ENCODE results near the gene HMX2. TPM values are rescaled to one million over a fixed set of nuclear protein-coding genes. Genes with fewer than 3 reads are reported as not detected.

Gene HMX2
- not detected in 2 replicates for total RNA-seq (2014; rRNA removed; shearing (Covaris generic))
- polyA plus RNA-seq (2016; fragmentation: Nextera tagmentation; extraction: Ambion mirVana), result not detected in 2 replicates

DNA sequence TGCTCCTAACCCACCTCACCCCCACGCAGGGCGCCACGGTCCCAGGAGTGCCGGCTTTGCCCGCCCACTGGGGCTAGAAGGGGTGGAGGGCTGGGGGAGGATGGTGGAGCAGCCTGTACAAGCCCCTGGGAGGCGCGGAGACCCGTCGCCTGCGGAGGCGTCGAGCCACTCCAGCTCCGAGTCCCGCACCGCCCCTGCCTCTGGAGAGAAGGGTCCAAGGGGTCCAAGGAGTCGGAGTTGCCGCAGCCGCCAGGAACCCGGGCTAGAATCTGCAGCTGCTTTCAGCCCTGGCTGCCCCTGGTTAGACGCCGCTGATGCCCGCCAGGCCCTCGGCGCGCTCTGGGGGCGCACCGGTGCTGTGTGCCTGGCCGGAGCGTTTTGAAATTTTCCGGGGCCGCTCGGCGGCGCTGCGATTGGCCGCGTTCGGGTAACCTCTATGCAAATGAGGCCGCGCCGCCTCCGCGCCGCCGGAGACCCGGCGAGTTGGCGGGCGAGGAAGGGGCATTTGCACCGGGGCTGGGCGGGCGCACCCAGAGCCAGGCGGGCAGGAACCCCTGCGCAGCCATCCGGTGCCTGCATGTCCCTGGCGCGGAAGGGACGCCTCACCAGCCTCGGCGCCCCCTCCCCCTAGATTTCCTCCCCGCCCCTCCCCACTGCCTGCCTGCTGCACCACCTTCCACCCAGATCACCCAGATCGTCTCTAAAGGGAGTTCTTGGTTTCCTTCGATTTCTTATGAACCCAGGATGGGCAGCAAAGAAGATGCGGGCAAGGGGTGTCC, at the start of gene HMX2:
Gene HMX2 (plus strand): TSS at position 502 of the 779 bp plus-strand sequence. CDS start 243 bp downstream, at position 745.
- Histone ChIP-seq H3K9me3 (ENCODE audit: low read depth) (no peaks in the 10 kb centered on the region), H3K27me3 (replicated peaks; ENCODE audit: insufficient read depth) (peaks cover 99% of the 10 kb centered on the region), H3K4me1 (ENCODE audit: insufficient read depth) (no peaks in the 10 kb centered on the region), H4K20me1 (ENCODE audit: insufficient read depth) (no peaks in the 10 kb centered on the region), H2AFZ (no peak within 1 kb of the TSS), H3K9me2 (ENCODE audit: insufficient read depth) (no peaks in the 10 kb centered on the region), H3K4me3 (no peak within 1 kb of the TSS), H3K79me2 (ENCODE audit: insufficient read depth) (no peaks in the 10 kb centered on the region), H3K36me3 (ENCODE audit: low read depth) (no peaks in the 10 kb centered on the region), H3K4me2 (ENCODE audit: unreplicated experiment) (no peak within 1 kb of the TSS), H3F3A (ENCODE audit: insufficient read depth) (no peaks in the 10 kb centered on the region), H3K27ac (no peak within 1 kb of the TSS), H3K9ac (no peak within 1 kb of the TSS)
- in situ Hi-C loops (cut with MboI), result loop anchor here (25.0 kb wide), 1 partner anchor 814 kb away; no protein-coding TSS in a partner anchor
- TF ChIP-seq EZH2phosphoT487 (IDR thresholded peaks at IDR 0.05; ENCODE audit: insufficient read depth, low read depth) (no peak; the same call in 1 of the 2 replicates), EZH2 (IDR thresholded peaks at IDR 0.05; ENCODE audit: insufficient read depth, poor library complexity, severe bottlenecking) (no peak)
- DNase-seq, result no peak
- WGBS, 2 experiments (ENCODE audit: low coverage in 1 of 2, low lambda C conversion rate in 2 of 2, missing lambda C conversion rate in 2 of 2), result 1 to 4% methylated on average over 41 to 54 of the region's 64 CpGs

GRCh38 chr10:123100030-123100762, 47.7 kb upstream of the HMX2 start:
- in situ Hi-C loops (cut with MboI), result no loop called here
- Histone ChIP-seq H3K27me3 (replicated peaks; ENCODE audit: insufficient read depth) (no peaks in the 10 kb centered on the region), H3K4me3 (no peak overlapping the region), H3K9me3 (ENCODE audit: low read depth) (no peaks in the 10 kb centered on the region), H2AFZ (no peak overlapping the region), H3F3A (ENCODE audit: insufficient read depth) (no peaks in the 10 kb centered on the region), H3K36me3 (ENCODE audit: low read depth) (no peaks in the 10 kb centered on the region), H3K4me1 (ENCODE audit: insufficient read depth) (no peaks in the 10 kb centered on the region), H3K79me2 (ENCODE audit: insufficient read depth) (no peaks in the 10 kb centered on the region), H3K27ac (no peak overlapping the region), H3K4me2 (ENCODE audit: unreplicated experiment) (no peak overlapping the region), H3K9me2 (ENCODE audit: insufficient read depth) (no peaks in the 10 kb centered on the region), H4K20me1 (ENCODE audit: insufficient read depth) (no peaks in the 10 kb centered on the region), H3K9ac (no peak overlapping the region)
- WGBS, 2 experiments (ENCODE audit: low coverage in 1 of 2, low lambda C conversion rate in 2 of 2, missing lambda C conversion rate in 2 of 2), result 43 to 49% methylated on average over 7 of the region's 7 CpGs
- peak; percentile 4 for DNase-seq
- TF ChIP-seq EZH2 (IDR thresholded peaks at IDR 0.05; ENCODE audit: insufficient read depth, poor library complexity, severe bottlenecking) (no peak), EZH2phosphoT487 (IDR thresholded peaks at IDR 0.05; ENCODE audit: insufficient read depth, low read depth) (no peak)

DNA sequence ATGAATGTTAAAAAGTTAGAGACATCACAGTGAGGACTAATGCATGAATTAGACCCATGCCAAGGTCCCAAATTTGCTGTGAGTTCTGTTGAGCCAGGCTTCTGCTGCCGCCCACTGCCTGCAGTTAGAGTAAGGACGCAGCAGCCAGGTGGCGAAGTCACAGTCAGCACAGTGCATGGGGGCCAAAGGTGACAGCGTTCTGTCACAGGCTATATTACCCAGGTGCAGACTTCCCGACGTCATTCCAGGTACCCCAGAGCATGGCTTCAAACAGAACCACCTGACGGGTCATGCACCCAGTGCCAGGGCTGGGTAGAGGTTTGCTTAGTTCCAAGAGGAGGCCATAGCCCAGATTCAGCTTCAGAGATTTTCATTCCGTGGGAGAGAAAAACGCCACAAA, 46.1 kb upstream of the HMX2 start:
- Histone ChIP-seq H3K79me2 (ENCODE audit: insufficient read depth) (no peaks in the 10 kb centered on the region), H3K4me3 (no peak overlapping the region), H3K4me2 (ENCODE audit: unreplicated experiment) (no peak overlapping the region), H4K20me1 (ENCODE audit: insufficient read depth) (no peaks in the 10 kb centered on the region), H3K4me1 (ENCODE audit: insufficient read depth) (no peaks in the 10 kb centered on the region), H3K9me3 (ENCODE audit: low read depth) (no peaks in the 10 kb centered on the region), H3K36me3 (ENCODE audit: low read depth) (no peaks in the 10 kb centered on the region), H3K27ac (no peak overlapping the region), H3K9me2 (ENCODE audit: insufficient read depth) (no peaks in the 10 kb centered on the region), H3K27me3 (replicated peaks; ENCODE audit: insufficient read depth) (peaks cover 5% of the 10 kb centered on the region; the same call in 1 of the 2 replicates), H3K9ac (no peak overlapping the region), H2AFZ (no peak overlapping the region), H3F3A (ENCODE audit: insufficient read depth) (no peaks in the 10 kb centered on the region)
- no peak for DNase-seq
- WGBS, 2 experiments (ENCODE audit: low coverage in 1 of 2, low lambda C conversion rate in 2 of 2, missing lambda C conversion rate in 2 of 2), result 31 to 32% methylated on average over 9 of the region's 9 CpGs
- TF ChIP-seq EZH2phosphoT487 (IDR thresholded peaks at IDR 0.05; ENCODE audit: insufficient read depth, low read depth) (no peak), EZH2 (IDR thresholded peaks at IDR 0.05; ENCODE audit: insufficient read depth, poor library complexity, severe bottlenecking) (no peak)
- in situ Hi-C loops (cut with MboI), result no loop called here

- Histone ChIP-seq H3K9me2 (ENCODE audit: insufficient read depth) (no peaks in the 10 kb centered on the region), H4K20me1 (ENCODE audit: insufficient read depth) (no peaks in the 10 kb centered on the region), H3K27ac (no peak overlapping the region), H3K9ac (no peak overlapping the region), H3F3A (ENCODE audit: insufficient read depth) (no peaks in the 10 kb centered on the region), H3K4me2 (ENCODE audit: unreplicated experiment) (no peak overlapping the region), H3K4me1 (ENCODE audit: insufficient read depth) (no peaks in the 10 kb centered on the region), H3K79me2 (ENCODE audit: insufficient read depth) (no peaks in the 10 kb centered on the region), H3K4me3 (no peak overlapping the region), H3K36me3 (ENCODE audit: low read depth) (no peaks in the 10 kb centered on the region), H3K27me3 (replicated peaks; ENCODE audit: insufficient read depth) (peaks cover 5% of the 10 kb centered on the region; the same call in 1 of the 2 replicates), H3K9me3 (ENCODE audit: low read depth) (no peaks in the 10 kb centered on the region), H2AFZ (no peak overlapping the region)
- in situ Hi-C loops (cut with MboI), result no loop called here
- WGBS, 2 experiments (ENCODE audit: low coverage in 1 of 2, low lambda C conversion rate in 2 of 2, missing lambda C conversion rate in 2 of 2), result 0% methylated on average over 1 to 2 of the region's 2 CpGs
- no peak for TF ChIP-seq EZH2 (IDR thresholded peaks at IDR 0.05; ENCODE audit: insufficient read depth, poor library complexity, severe bottlenecking)
- no peak for TF ChIP-seq EZH2phosphoT487 (IDR thresholded peaks at IDR 0.05; ENCODE audit: insufficient read depth, low read depth)
- no peak for DNase-seq
Observed at GRCh38 chr10:123102673-123103072, 45.3 kb upstream of the HMX2 start.
